Activated CD4-positive, CD25-positive, alpha-beta regulatory T cell treated with anti-CD3 and anti-CD28 coated beads, Interleukin-2, amount 50 U/mL, for 72 hours (primary cell): ENCODE data around the gene AP3B1.

Experiments used
- DNase-seq: peaks from one replicate; pipeline ENCODE4 v3.0.0; 2021

Gene AP3B1

DNA sequence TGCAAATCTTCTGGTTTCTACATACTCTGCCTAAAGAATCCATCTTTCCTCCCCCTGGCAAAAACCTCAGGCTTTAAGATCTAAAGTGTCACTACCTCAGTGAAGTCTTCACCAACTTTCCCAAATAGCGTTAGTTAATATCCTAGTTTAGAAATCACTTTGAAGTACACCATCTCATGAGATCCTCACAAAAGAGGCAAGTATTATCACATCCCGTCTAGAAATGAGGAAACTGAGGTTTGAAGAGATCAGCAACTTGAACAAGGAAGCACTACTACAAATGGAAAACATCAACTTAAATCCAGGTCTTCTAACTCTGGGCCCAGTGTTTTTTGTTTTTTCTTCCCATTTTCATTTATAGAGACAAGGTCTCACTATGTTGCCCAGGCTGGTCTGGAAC is 4.6 kb downstream of the AP3B1 start:
- DNase-seq: no peak

DNA sequence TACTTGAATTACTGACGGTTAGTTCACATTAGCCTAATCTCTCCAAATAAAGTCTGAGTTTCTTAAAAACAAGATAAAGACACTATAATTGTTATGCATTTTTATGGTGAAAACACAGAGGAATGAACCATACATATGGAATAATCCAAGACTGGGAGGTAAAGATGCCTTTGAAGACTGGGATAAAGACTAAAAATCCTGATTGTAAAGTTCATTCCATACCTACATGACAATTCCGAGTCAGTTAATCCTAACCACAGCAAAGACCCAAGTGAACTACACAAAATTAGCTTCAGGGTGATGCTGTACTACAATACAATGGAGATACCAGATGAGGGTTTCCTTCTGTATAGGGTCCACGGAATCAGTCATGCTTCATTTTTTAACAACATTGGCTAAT is 6.3 kb downstream of the AP3B1 start:
- no peak for DNase-seq

DNA sequence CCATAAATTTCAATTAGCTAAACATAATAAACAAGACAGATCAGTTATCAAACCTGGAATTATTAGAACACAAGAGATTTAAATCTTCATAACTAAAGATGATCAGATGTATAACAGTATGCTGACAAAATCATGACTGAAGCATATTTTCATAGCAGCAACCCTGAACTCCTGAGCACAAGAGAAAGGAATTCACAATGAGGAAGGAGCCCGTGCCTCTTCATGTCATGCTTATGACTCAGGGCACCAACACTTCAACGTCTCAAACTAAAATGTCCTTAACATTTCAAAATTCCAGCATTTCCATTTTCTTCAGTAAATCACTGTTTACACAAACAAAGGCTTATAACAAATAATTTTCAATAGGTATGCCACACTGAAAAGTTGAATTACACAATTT is 6.7 kb downstream of the AP3B1 start:
- no peak for DNase-seq

DNA sequence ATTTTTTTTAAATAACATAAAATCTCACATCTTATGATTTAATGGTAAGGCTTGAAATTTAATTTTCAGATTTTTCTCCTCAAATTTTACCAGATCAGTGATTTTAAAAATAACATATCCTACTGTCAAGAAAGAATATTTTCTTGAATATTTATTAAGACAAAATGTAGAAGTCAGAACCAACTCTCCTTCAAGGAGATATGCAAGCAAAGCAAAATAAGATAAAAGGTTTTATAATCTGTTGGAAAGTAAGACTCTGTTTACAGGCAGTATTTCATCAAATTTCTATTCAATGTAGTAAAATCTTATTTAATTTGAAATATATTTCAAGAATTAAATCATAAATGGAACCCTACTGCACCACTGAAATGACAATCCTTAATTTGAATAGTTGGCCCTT is 7.3 kb downstream of the AP3B1 start:
- DNase-seq: no peak

DNA sequence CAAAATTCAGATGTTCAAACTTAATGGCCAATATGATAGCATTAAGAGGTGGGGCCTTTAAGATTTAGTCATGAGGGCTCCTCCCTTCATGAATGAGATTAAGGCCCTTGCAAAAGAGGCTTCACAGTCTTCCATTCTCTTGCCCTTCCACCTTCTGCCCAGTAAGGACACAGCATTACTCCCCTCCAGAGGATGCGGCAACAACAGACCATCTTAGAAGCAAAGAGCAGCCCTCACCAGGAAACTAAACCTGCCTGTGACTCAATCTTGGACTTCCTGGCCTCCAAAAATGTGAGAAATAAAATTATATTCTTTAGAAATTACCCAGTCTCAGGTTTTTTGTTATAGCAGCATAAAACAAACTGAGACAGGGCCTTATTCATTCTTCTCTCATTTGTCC is 8.2 kb downstream of the AP3B1 start:
- DNase-seq: no peak

DNA sequence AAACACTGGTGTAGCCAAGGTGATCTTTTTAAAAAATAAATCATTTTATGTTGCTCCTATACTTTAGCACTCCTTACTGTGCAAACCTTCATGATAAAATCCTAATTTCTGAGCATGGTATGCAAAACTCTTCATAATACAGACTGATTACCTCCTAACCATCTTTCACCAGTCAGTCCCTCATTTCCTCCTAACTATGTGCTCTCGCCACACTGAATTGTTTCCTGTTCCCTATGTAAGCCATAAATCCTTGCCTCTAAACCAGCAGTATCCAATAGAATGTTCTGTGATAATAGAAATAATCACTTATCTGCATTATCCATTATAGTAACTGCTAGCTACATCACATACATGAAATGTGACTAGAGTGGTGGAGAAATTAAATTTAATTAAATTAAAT is 10.7 kb downstream of the AP3B1 start:
- DNase-seq: no peak

DNA sequence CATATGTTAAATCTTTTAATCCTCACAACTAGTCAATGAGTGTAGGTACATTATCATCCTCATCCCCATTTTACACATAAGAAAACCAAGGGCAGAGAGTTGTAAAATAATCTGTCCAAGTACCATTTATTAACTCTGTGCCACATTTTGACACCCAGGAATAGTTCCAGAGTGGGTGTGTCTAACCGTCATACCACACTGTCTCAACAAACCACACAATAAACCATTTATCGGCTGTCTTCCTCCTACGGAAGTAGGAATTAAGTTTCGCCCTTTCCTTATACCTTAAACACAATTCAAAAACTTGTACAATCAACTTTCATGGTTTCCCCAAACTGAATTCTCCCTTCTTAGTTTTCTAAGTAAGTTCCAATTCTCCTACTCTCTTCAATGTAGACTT is 11.4 kb downstream of the AP3B1 start:
- DNase-seq: no peak

DNA sequence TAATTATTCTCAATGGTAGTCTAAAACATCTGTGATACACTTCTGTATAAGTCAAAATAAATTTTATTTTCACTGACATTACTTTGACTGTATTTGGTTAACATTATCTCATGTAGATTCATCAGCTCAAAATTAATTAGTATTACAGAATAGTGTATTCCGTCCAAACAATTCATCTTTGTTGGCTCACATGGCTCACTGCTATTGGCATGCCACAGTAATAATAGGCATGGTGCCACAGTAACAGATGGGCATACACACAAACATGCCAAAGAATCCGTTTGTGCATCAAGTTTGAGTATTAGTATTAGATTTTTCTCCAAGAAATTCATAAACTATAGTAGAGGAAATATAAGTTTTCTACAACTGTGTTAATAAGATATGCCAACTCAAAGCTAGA is 14.2 kb downstream of the AP3B1 start:
- DNase-seq: no peak

DNA sequence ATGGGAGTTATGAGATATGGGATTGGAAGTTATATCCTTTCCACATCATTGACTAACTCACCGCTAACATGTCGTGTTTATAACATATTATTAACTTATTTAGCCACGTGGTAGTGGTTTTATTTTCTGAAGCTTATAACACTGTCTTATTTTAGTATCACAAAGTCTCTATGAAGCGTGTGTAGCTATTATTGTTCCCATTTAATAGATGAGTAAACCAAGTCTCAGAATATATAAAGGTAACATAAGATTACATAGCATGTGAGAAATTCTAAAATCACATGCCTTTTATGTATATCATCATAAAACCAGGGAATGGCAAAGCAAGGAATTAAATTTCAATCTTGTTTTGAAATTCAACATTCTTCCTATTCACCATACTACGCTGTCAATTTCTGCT is 15.3 kb downstream of the AP3B1 start:
- DNase-seq: no peak

DNA sequence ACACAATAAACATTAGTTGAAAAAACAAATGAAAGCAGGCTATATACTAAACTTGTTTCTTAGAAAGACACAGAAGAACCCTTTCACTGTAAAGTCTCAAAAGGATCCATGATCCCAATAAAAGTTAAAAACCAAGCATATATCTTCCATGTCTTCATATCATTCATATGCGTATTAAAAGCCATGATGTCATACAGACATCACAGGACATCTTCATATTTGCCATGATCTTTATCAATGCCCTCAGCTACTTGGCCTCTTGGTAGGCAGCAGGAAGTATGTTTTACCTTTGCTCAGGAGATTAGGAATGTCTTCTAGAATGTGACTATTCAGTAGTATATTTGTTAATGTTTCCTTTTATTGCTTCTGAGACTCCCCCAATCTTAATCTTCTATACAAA is 16.8 kb downstream of the AP3B1 start:
- no peak for DNase-seq

DNA sequence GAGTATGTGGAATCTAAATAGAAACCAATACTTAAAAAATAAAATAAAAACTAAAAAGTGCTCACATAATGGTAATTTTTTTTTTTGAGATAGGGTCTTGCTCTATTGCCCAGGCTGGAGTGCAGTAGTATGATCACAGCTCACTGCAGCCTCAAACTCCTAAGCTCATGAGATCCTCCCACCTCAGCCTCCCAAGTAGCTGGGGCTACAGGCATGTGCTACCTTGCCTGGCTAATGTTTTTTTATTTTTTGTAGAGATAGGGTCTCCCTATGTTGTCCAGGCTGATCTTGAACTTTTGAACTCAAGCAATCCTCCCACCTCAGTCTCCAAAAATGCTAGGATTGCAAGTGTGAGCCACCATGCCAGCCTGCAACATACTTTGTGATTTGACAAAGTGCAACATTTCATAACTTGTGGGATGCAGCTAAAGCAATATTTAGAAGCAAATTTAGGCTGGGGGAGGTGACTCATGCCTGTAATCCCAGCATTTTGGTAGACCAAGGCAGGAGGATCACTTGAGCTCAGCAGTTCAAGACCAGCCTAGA is 18.4 kb downstream of the AP3B1 start:
- DNase-seq: no peak

DNA sequence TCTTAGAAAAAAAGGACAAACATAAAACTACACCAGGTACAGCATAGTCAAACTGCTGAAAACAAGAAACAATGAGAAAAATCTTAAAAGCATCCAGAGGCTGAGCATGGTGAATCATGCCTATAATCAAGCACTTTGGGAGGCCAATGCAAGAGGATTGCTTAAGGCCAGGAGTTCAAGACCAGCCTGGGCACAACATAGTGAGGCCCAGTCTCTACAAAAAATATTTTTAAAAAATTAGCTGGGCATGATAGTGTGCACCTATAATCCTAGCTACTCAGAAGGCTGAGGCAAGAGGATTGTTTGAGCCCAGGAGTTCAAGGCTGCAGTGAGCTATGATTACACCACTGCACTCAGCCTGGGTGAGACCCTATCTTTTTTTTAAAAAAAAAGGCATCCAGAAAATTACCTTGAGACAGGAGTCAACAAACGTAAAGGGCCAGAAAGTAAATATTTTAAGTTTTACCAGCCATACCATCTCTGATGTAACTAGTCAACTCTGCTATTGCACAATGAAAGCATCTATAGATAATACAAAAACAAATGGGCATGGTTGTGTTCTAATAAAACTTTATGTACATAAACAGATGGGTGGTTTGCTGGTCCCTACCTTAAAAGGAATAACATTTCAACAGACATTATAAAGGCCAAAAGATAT is 19.8 kb downstream of the AP3B1 start:
- no peak for DNase-seq

DNA sequence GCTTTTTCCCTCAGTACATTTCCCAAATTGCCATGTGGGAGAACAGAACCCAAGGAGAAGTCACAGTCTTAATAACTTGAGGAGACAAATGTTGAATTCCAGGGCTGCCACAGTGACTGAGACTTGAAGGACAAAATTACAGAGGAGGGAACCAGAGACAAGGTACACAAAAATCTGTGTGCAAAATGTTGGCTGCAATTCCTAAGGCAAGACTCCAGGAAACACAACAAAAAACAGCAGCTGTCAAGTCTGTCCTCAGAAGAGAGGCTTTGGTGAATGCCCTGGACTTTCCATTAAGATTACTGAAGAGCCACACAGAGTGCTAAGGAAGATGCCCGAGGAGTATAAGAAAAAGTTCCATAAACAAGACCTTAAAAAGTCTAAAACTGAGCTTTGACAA is 21.1 kb downstream of the AP3B1 start:
- DNase-seq: no peak

DNA sequence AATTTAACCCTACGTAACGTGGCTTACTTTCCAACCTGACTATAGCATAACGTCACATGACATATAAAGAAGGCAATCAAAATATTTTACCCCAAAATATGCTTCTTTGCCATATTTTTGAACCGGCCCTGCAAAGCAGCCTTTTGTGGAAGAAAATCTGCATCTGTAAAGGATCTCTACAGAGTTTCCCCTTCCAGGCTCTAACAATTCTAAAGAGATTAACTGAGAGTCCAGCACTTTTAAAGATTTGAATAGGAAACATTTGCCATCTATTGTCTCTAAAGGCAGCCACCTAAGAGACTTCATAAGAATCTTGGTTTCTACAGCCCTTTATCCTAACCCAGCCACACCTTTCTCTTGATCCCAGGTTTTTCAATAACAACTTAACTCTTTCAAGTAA is 22.7 kb downstream of the AP3B1 start:
- no peak for DNase-seq

DNA sequence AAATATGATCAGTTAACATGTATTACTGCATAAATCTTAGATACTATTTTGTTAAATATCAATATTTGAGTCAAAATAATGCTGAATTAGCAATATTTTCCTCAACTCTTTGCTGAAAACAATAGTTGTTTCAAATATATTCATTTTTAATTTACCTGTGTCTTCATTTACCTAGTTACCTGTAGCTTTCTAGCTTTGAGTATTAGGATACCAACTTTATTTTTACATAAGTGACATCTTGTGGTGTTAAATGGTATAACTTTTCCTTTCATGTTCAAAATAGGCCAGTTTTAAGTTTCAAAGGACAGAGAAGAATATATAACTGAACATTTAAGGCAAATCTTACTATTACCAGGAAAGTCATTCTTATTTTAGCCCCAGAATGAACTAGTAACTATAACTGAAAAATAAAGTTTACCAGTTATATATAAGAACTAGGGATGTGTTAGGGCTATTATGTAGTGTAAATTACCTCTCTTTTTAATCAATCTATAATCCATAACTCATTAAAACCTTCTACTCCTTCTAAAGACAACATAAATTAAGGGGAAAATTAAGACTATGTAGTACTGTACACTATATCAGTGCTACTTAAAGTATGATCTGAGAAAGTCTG is 25.3 kb downstream of the AP3B1 start:
- no peak for DNase-seq

DNA sequence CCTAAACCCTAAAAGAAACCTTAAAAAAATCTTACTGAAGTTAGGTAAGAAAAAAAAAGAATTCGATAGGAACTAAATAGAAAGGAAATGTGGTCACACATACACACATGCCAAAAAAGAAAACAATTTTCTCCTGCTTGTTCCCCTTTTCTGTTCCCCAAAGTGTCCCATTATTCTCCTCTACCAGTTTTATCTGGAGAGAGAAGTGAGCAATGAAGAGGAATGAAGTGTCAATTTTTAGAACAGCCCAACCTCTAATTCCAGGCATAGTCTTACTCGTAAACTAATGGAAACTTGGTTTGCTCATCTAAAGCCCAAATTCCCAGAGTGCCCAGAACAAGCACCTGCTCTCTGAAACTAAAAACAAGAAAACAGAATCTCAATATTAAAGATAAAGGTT is 26.1 kb downstream of the AP3B1 start:
- DNase-seq: no peak

DNA sequence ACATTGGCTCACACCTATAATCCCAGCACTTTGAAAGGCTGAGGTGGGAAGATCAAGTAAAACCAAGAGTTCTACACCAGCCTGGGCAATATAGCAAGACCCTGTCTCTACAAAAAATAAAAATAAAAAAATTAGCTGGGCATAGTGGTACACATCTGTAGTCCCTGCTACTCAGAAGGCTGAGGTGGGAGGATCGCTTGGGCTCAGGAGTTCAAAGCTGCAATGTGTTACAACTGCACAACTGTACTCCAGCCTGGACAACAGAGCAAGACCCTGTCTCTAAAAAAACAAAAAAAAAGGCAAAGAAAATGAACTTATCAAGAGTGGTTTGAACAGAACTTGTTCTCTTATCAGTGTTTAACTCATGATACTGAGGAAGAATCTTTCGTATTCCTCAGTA is 29.3 kb downstream of the AP3B1 start:
- DNase-seq: no peak

DNA sequence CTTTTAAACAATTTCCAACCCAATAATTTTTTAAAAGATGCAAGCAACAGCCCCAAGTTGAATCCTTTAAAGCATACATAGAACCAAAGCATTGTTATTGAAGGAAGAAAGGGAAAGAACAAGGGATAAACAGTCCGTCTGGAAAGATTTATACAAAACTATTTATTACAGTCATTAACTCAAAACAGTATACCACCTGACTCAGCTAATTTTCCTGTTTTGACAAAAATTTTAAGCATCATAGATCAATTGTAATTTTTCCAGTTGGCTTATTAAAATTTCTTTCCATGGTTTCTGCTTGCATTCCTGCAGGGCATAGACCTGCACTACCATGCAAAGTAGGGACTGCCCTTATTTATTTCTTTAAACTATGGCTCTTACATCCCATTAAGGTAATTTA is 29.9 kb downstream of the AP3B1 start:
- DNase-seq: no peak

DNA sequence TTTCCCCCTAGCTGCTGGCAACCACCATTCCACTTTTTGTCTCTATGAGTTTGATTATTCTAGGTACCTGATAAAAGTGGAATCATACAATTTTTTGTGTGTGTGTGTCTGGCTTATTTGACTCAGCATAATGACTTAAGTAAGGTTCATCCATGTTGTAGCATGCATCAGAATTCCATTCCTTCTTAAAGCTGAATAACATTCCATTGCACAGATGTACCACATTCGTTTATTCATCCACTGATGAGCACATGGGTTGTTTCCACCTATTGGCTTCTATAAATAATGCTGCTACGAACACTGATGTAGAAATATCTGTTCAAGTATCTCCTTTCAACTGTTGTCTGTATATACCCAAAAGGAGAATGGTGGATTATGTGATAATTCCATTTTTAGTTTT is 33.7 kb downstream of the AP3B1 start:
- DNase-seq: no peak

DNA sequence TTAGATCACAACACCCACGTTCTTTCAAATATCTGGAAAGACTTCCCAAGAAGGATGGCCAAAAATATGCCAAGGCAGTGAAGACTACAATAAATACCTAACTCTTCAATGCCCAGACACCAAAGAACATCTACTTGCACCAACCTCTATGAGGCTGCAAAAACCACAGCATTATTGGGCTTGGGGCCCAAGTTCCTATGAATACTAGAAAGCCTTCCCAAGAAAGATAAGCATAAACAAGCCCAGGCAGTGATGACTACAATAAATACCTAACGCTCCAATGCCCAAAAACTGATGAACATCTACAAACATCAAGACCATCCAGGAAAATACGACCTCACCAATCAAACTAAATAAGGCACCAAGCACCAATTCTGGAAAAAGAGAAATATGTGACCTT is 41.3 kb downstream of the AP3B1 start:
- no peak for DNase-seq

DNA sequence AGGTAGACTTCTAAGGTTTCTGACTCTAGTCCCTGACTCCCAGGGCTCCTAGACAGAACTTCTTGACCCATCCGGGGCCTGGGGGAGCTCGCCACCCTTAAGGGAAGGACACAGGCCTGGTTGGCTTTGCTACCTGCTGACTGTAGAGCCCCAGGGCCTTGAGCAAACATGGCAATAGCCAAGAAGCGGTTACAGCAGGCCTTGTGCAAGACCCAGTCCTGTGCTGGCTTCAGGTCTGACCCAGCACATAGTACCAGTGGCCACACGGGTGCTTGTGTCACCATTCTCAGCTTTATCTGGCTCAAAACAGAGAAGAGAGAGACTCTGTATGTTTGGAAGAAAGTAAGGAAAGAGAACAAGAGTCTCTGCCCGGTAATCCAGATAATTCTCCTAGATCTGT is 41.8 kb downstream of the AP3B1 start:
- DNase-seq: no peak

DNA sequence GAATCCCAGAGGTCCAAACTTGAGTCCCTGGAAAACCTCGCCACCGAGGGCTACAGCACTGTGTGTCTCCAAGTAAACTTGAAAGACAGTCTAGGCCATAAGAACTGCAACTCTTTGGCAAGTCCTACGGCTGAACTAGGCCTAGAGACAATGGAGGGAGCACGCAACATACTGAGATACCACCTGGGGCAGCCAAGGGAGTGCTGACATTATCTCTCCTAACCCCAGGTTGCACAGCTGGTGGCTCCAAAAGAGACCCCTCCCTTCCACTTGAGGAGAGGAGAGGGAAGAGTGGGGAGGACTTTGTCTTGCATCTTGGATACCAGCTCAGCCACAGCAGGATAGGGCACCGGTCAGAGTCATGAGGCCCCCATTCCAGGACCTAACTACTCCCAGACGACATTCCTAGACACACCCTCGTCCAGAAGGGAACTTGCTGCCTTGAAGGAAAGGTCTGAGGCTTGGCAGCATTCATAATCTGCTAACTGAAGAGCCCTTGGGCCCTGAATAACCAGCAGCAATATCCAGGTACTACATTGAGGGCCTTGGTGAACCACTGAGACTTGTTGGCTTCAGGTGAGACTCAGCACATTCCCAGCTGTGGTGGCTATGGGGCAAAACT is 42.7 kb downstream of the AP3B1 start:
- DNase-seq: no peak

DNA sequence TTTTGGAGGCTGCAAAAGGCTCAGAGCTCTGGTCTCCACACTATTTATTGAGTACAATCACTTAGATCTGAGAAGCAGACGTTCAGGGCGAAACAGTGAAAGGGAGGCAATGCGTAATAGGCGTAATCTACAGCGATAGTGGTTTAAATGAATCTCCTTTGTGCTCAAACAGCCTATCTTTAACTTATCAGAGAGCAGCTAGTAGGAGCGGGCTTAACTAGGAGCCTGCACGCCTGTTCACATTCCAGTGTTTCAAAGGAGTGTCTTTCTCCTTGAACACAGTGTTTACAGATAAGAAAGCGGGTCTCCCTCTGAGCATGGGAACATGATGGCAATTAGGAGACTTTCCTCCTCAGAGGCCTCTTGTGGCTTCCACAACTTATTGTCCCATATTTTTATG is 49.4 kb downstream of the AP3B1 start:
- no peak for DNase-seq

DNA sequence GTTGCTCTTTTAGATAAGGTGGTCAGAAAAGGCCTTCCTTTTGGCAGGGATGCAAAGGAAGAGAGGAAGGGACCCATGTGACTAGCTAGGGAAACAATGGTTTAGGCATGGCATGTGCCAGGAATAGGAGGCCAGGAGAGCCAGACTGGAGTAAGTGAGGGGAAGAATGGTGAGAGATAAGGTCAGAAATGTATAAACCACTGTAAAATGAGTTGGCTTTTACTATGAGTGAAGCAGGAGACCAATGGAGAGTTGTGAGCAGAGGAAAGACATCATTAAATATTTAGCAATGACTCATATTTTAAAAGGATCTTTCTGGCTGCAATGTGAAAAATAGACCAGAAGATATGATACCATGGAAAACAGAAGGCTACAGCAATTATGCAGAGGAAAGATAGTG is 50.9 kb downstream of the AP3B1 start:
- no peak for DNase-seq

DNA sequence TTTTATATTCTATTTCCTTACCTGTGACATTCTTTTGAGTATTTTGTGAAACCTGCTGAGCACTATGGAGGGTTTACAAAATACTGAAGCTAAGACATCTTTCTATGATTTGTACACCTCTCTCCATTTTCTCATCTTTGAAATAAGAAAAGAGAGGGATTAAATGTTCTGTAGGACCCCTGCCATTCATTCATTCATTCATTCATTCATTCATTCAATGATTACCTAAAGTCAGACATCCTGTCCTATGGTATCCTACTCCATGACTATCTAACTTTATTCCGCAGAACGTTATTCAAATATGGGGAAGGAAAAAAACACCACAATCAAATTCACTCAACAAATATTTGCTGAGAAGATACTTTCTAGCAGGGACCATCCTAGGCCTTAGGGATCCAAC is 51.4 kb downstream of the AP3B1 start:
- DNase-seq: no peak
